ENCODE measurements around the gene GAS2L2. TPM values are rescaled to one million over a fixed set of nuclear protein-coding genes. Genes with fewer than 3 reads are reported as not detected.

The GAS2L2 gene
- total and polyA plus RNA-seq, 2 of the 8 experiments (the other 6 are each of a cell fraction or from before 2014, with no cell fraction given), result 0.09 to 0.13 TPM

DNA sequence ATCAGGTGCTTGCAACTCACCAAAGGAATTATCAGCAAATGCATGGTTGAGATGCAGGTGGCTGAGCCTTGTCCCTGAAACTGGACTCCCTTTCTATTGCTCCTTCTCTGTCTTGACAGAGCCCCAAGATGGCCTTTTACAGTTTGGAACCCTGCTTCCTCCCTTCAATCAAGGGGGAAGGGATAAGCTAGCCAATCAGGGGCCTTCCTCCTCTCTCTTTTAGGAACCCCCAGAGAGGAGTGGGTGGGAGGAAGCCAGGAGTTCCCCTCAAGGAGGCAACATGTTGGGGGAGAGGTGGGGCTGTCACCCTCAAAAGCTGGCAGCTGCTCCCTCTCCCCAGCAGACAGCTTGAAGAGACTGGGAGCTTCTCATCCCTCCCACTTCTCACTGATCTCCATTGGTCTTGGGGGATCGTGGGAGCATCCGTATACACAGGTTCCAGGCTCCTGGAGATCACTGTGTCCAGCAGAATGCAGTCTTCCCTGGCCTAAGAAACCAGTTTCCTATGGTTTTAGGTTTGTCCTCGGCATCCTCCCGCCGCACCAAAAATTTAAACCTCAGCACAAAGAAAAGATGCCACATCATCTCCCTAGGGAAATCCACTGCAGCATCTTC, 14.4 kb downstream of the GAS2L2 start:
- no peak overlapping the region for H2BK120ac ChIP-seq (replicated peaks; ENCODE audit: low read depth, low read length)
- H2AFZ ChIP-seq (ENCODE audit: low read length), result no peak overlapping the region
- ChIA-PET CTCF (ENCODE audit: partially characterized antibody) (interaction anchor here (0.6 to 3.4 kb wide), 6 partner anchors 9 to 162 kb away, joined by 3 to 14 read pairs (median 4); no protein-coding TSS in a partner anchor), POLR2A (ENCODE audit: partially characterized antibody) (no interaction called here)
- H2AK5ac ChIP-seq (ENCODE audit: low read depth, low read length), result no peak overlapping the region
- peaks cover 5% of the 10 kb centered on the region; the same call in 1 of the 2 replicates for H3K23me2 ChIP-seq (ENCODE audit: low read depth, low read length)
- H2BK15ac ChIP-seq (ENCODE audit: low read length), result no peak overlapping the region
- H3K4me3 ChIP-seq (ENCODE audit: extremely low read depth in 1 of 4, insufficient read depth in 2 of 4, low read depth in 3 of 4, low read length in 4 of 4), result no peak overlapping the region
- no peak overlapping the region for H3K4ac ChIP-seq (replicated peaks; ENCODE audit: insufficient read length, low read depth, low read length)
- H3K23ac ChIP-seq (ENCODE audit: insufficient read length), result no peak overlapping the region
- no peak overlapping the region for H3K14ac ChIP-seq (ENCODE audit: insufficient read length)
- H3K4me1 ChIP-seq (replicated peaks in 1 of 4; ENCODE audit: control insufficient read depth in 3 of 4, insufficient read depth in 4 of 4, low read length in 3 of 4), result peaks cover 0 to 9% (median 0%) of the 10 kb centered on the region in 4 experiments; a peak in 4 of 7 replicates
- no peak for DNase-seq (ENCODE audit: low read depth in 1 of 2, low spot score in 2 of 2)
- H3K36me3 ChIP-seq (ENCODE audit: control insufficient read depth in 2 of 4, insufficient read depth in 4 of 4, low read length in 3 of 4), result peaks cover 0 to 8% (median 0%) of the 10 kb centered on the region in 4 experiments; a peak in 1 of 8 replicates
- no peak overlapping the region for H3K18ac ChIP-seq (ENCODE audit: extremely low read depth, low read length)
- H4K20me1 ChIP-seq (replicated peaks in 1 of 2; ENCODE audit: control insufficient read depth in 1 of 2, insufficient read depth in 2 of 2, low read length in 2 of 2), result peaks cover 2 to 19% of the 10 kb centered on the region in 2 experiments
- no peak overlapping the region for H3K56ac ChIP-seq (replicated peaks; ENCODE audit: insufficient read length, low read depth, low read length)
- WGBS, 2 experiments (ENCODE audit: extremely low coverage in 1 of 2, insufficient coverage in 1 of 2, insufficient read length in 1 of 2, insufficient replicate concordance in 2 of 2, low coverage in 1 of 2, low lambda C conversion rate in 2 of 2, missing lambda C conversion rate in 1 of 2), result 91% methylated on average over 5 of the region's 5 CpGs; no CpG with 5 or more reads in 1 of the 2 experiments
- no peak overlapping the region for H3K27ac ChIP-seq (ENCODE audit: low read depth, low read length)
- no peaks in the 10 kb centered on the region; the same call in 1 of the 2 replicates for H3K79me1 ChIP-seq (ENCODE audit: low read depth, low read length)
- H4K5ac ChIP-seq (ENCODE audit: insufficient read length, low read depth, low read length), result no peak overlapping the region
- H3K9me3 ChIP-seq (ENCODE audit: insufficient read depth in 2 of 2, low read depth in 1 of 2, low read length in 1 of 2), result peaks cover 8 to 11% of the 10 kb centered on the region in 2 experiments; a peak in 2 of 4 replicates
- H2BK5ac ChIP-seq (ENCODE audit: low read depth, low read length), result no peak overlapping the region
- FAIRE-seq, result no peak
- H3K79me2 ChIP-seq (ENCODE audit: control insufficient read depth in 1 of 2, insufficient read depth in 2 of 2, low read length in 2 of 2), result no peaks in the 10 kb centered on the region
- H4K91ac ChIP-seq (replicated peaks; ENCODE audit: insufficient read length, low read length), result no peak overlapping the region
- H4K8ac ChIP-seq (ENCODE audit: extremely low read depth, insufficient read depth, low read length), result no peak overlapping the region
- peaks cover 11 to 39% (median 34%) of the 10 kb centered on the region in 4 experiments for H3K27me3 ChIP-seq (replicated peaks in 1 of 4; ENCODE audit: control insufficient read depth in 3 of 4, extremely low read depth in 1 of 4, insufficient read depth in 3 of 4, low read length in 3 of 4)
- no peak overlapping the region for H2BK12ac ChIP-seq (ENCODE audit: low read depth, low read length)
- H3K4me2 ChIP-seq (ENCODE audit: insufficient read depth in 1 of 2, low read depth in 2 of 2, low read length in 2 of 2), result no peak overlapping the region
- H2BK20ac ChIP-seq (ENCODE audit: low read length), result no peak overlapping the region
- no peak overlapping the region for H3K9ac ChIP-seq (replicated peaks in 1 of 4; ENCODE audit: extremely low read depth in 1 of 4, low read depth in 3 of 4, low read length in 3 of 4)
- TF ChIP-seq HDAC6 (IDR thresholded peaks at IDR 0.05; ENCODE audit: low read depth, low read length) (no peak), RXRA (IDR thresholded peaks at IDR 0.05; ENCODE audit: insufficient read depth, low read depth, low read length) (no peak), SRF (IDR thresholded peaks at IDR 0.05; ENCODE audit: low read depth, low read length) (no peak), TBP (IDR thresholded peaks at IDR 0.05; ENCODE audit: low read depth, low read length) (no peak), TAF1 (IDR thresholded peaks at IDR 0.05; ENCODE audit: low read depth, low read length) (no peak)
